Erythroblast (primary cell): ENCODE measurements around the gene OLA1.

Experiments
- GATA1 ChIP-seq: IDR thresholded peaks from 2 replicates; pipeline ENCODE4 v1.6.1; 2011; ENCODE audit warnings: low read depth, mild to moderate bottlenecking, control low read depth, low read length, moderate library complexity
- POLR2A ChIP-seq: IDR thresholded peaks from 2 replicates; pipeline ENCODE4 v1.6.1; 2011; ENCODE audit warnings: mild to moderate bottlenecking, low read length

DNA sequence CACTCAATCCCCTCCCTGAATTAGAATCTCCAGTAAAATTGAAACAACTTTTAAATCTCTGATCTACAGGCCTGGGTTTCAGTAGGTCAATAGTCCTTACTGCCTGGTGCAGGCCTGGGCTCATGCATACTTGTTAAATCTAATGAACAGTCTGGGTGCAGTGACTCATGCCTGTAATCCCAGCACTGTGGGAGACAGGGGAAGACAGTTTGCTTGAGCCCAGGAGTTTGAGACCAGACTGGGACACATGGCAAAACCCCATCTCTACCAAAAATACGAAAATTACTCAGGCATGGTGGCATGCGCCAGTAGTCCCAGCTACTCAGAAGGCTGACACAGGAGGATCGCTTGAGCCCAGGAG, 188.5 kb downstream of the OLA1 start:
- TF ChIP-seq POLR2A (no peak), GATA1 (no peak)
